Upper lobe of left lung (tissue), 4 donors: ENCODE measurements around the gene BLID.

Source experiments
- CTCF ChIP-seq, 6 experiments: fragments of 450-650 bp in 4 of 6; fragments of 200-600 bp in 2 of 6; sonication (generic) in 2 of 6; IDR thresholded peaks; one replicate each; pipeline ENCODE4 v1.5.1; 2016 to 2019; ENCODE audit warnings: antibody characterized with exemption in 6 of 6
- POLR2AphosphoS5 ChIP-seq, 2 donors: sonication (generic); formaldehyde crosslinking; IDR thresholded peaks; one replicate each; pipeline ENCODE4 v1.5.1; 2017; ENCODE audit warnings: antibody characterized with exemption in 2 of 2

GRCh38 chr11:122120096-122120495, 4.1 kb upstream of the BLID start:
- no peak for TF ChIP-seq CTCF (IDR thresholded peaks at IDR 0.05)
- no peak for TF ChIP-seq POLR2AphosphoS5 (IDR thresholded peaks at IDR 0.05)
